Kidney (tissue), 14 donors: ENCODE measurements around the gene LPCAT4. TPM values are rescaled to one million over a fixed set of nuclear protein-coding genes. Genes with fewer than 3 reads are reported as not detected.

Experiments used
- DNase-seq, 5 donors: peaks; one replicate each; pipeline ENCODE4 v3.0.0-alpha.2; 2013 to 2020
- FAIRE-seq: peaks from 2 replicates; lab custom pipeline; 2012; peaks lifted over from hg19 to GRCh38; lab: Jason Lieb, UNC
- H3K27ac ChIP-seq, 2 donors: one replicate each; pipeline ENCODE4 v1.7.0; 2013; ENCODE audit warnings: low read depth in 2 of 2, low read length in 2 of 2, inconsistent platforms in 1 of 2
- H3K27me3 ChIP-seq: one replicate; pipeline ENCODE4 v1.7.1; 2013; ENCODE audit warnings: low read length, inconsistent platforms; ENCODE audit not compliant: control insufficient read depth, insufficient read depth
- H3K36me3 ChIP-seq, 3 donors: one replicate each; pipeline versions ENCODE4 v1.7.0 to v1.7.1; 2013; ENCODE audit warnings: low read length in 3 of 3, control low read depth in 1 of 3, inconsistent platforms in 1 of 3; ENCODE audit not compliant: insufficient read depth in 3 of 3, control insufficient read depth in 2 of 3
- H3K4me1 ChIP-seq, 3 donors: one replicate each; pipeline versions ENCODE4 v1.7.0 to v1.7.1; 2013; ENCODE audit warnings: low read length in 3 of 3, inconsistent platforms in 1 of 3, low read depth in 1 of 3; ENCODE audit not compliant: control insufficient read depth in 2 of 3, insufficient read depth in 2 of 3
- H3K4me3 ChIP-seq, 3 donors: one replicate each; pipeline versions ENCODE4 v1.7.0 to v1.8.1; 2013; ENCODE audit warnings: low read length in 3 of 3, control low read depth in 1 of 3, inconsistent platforms in 1 of 3
- H3K9ac ChIP-seq, 3 donors: one replicate each; pipeline versions ENCODE4 v1.7.0 to v1.7.1; 2013; ENCODE audit warnings: low read length in 3 of 3, control low read depth in 1 of 3, inconsistent platforms in 1 of 3
- H3K9me3 ChIP-seq, 3 donors: one replicate each; pipeline versions ENCODE4 v1.7.0 to v1.7.1; 2013; ENCODE audit warnings: low read length in 3 of 3, control low read depth in 1 of 3, inconsistent platforms in 1 of 3; ENCODE audit not compliant: control insufficient read depth in 2 of 3, insufficient read depth in 1 of 3
- intact Hi-C: fragments of 100-400 bp; cut with DNase I; formaldehyde crosslinking; loops from one replicate; pipeline ENCODE4 v1.11.1; 2022
- polyA plus RNA-seq: library from polyadenylated mRNA; stranded (reverse); fragments of 350-450 nt; fragmentation: Illumina TruSeq; extraction: RNeasy Lipid Tissue Mini Kit (QIAGEN cat#74804); gene quantifications from one replicate; pipeline ENCODE4 v1.2.3, GENCODE V29; 2014; ENCODE audit warnings: low read depth, low replicate concordance; ENCODE audit not compliant: insufficient read depth
- total RNA-seq: library from RNA; stranded (reverse); fragmentation: NEBNext Ultra II Directional; extraction: Animal tissue kit (Norgen Biotek cat#: 25700); gene quantifications from one replicate; pipeline ENCODE4 v1.2.1, GENCODE V29; 2021
- TF ChIP-seq, protein P1 (sequence below): IDR thresholded peaks from 3 replicates; pipeline ENCODE4 v1.5.1; 2012; ENCODE audit warnings: mild to moderate bottlenecking, moderate library complexity, borderline replicate concordance; ENCODE audit not compliant: insufficient read depth; ENCODE audit errors: extremely low read depth
- donor health status: control.
- donor health status: control.
- donor health status: control.
- donor health status: control.
- donor health status: control.
- donor health status: DM: yes; HTN: yes; CAD: no.
- donor health status: Normal renal cell carcinoma (clear cell type).

Gene LPCAT4
- total and polyA plus RNA-seq, 2 donors from 2014 or later: 22.5 to 37.5 TPM

GRCh38 chr15:34349769-34350168, 17.2 kb downstream of the LPCAT4 start:
- H3K27me3 ChIP-seq: no peaks in the 10 kb centered on the region
- DNase-seq: no peak
- TF ChIP-seq, protein P1, sequence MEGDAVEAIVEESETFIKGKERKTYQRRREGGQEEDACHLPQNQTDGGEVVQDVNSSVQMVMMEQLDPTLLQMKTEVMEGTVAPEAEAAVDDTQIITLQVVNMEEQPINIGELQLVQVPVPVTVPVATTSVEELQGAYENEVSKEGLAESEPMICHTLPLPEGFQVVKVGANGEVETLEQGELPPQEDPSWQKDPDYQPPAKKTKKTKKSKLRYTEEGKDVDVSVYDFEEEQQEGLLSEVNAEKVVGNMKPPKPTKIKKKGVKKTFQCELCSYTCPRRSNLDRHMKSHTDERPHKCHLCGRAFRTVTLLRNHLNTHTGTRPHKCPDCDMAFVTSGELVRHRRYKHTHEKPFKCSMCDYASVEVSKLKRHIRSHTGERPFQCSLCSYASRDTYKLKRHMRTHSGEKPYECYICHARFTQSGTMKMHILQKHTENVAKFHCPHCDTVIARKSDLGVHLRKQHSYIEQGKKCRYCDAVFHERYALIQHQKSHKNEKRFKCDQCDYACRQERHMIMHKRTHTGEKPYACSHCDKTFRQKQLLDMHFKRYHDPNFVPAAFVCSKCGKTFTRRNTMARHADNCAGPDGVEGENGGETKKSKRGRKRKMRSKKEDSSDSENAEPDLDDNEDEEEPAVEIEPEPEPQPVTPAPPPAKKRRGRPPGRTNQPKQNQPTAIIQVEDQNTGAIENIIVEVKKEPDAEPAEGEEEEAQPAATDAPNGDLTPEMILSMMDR: no peak
- no peaks in the 10 kb centered on the region for H3K4me1 ChIP-seq
- intact Hi-C loops: no loop called here
- H3K27ac ChIP-seq: no peak overlapping the region
- H3K9ac ChIP-seq: no peak overlapping the region
- no peaks in the 10 kb centered on the region for H3K9me3 ChIP-seq
- no peak overlapping the region for H3K4me3 ChIP-seq
- H3K36me3 ChIP-seq: no peaks in the 10 kb centered on the region
- FAIRE-seq: no peak

GRCh38 chr15:34348735-34349300, 18.2 kb downstream of the LPCAT4 start:
- Histone ChIP-seq H3K9ac (no peak overlapping the region), H3K4me3 (no peak overlapping the region), H3K9me3 (no peaks in the 10 kb centered on the region), H3K27ac (no peak overlapping the region), H3K36me3 (no peaks in the 10 kb centered on the region), H3K27me3 (no peaks in the 10 kb centered on the region), H3K4me1 (no peaks in the 10 kb centered on the region)
- intact Hi-C loops: no loop called here
- no peak for DNase-seq
- FAIRE-seq: no peak
- TF ChIP-seq, protein P1: no peak

- no peak for DNase-seq
- TF ChIP-seq, protein P1: no peak
- Histone ChIP-seq H3K9ac (no peak overlapping the region), H3K4me3 (no peak overlapping the region), H3K9me3 (no peaks in the 10 kb centered on the region), H3K27me3 (no peaks in the 10 kb centered on the region), H3K36me3 (no peaks in the 10 kb centered on the region), H3K27ac (no peak overlapping the region), H3K4me1 (no peaks in the 10 kb centered on the region)
- intact Hi-C loops: no loop called here
- FAIRE-seq: no peak
Observed at GRCh38 chr15:34347951-34348638, 18.9 kb downstream of the LPCAT4 start.
